ENCODE results near the gene SDK2. TPM values are rescaled to one million over a fixed set of nuclear protein-coding genes. Genes with fewer than 3 reads are reported as not detected.

SDK2 gene
- total RNA-seq, 3 donors from 2014 or later (not counting 1 experiment from before 2014, with no cell fraction given): 0.41 to 0.90 (median 0.49) TPM

DNA sequence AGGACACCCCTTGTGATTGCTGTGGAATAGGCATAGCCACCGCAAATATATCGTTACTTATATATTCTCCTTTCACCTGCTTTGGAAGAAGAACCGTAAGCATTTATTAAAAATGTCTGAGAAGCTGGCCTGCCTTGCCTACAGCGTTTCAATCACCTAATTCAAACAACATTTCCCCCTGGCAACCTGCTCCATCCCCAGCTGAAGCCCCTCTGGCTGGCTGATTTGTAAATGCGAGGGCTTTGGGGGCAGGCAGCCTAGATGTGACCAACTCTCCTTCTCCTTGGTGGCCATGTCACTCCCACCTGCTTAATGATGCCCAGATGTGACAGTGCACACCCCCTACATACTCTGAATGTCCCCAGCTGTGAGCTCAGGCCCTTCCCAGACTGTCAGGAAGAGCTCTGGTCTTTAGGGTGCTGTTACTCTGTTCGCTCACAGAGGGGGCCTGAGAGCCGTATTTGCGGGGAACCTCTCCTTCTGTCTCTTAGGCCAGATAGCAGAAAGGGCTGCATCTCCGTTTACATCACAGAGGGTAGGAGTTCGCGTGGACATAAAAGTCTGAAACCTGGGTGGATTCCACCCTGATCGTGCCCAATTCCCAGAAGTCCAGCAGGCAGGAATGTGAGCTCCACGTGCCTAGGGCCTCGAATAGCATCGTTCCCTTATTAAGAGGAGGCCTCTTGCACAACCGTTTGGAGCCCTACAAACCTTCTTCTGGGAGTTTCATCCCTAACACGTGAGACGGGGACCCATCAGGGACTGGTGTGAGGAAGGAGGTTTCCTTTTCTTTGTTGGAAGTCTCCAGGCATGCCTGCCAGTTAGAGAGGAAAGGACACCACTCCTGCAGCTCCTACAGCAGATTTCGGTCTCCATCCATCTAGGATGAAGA, 2.4 kb upstream of the SDK2 start:
- H3K27ac ChIP-seq (ENCODE audit: low read length): no peak overlapping the region
- TF ChIP-seq, protein P1, sequence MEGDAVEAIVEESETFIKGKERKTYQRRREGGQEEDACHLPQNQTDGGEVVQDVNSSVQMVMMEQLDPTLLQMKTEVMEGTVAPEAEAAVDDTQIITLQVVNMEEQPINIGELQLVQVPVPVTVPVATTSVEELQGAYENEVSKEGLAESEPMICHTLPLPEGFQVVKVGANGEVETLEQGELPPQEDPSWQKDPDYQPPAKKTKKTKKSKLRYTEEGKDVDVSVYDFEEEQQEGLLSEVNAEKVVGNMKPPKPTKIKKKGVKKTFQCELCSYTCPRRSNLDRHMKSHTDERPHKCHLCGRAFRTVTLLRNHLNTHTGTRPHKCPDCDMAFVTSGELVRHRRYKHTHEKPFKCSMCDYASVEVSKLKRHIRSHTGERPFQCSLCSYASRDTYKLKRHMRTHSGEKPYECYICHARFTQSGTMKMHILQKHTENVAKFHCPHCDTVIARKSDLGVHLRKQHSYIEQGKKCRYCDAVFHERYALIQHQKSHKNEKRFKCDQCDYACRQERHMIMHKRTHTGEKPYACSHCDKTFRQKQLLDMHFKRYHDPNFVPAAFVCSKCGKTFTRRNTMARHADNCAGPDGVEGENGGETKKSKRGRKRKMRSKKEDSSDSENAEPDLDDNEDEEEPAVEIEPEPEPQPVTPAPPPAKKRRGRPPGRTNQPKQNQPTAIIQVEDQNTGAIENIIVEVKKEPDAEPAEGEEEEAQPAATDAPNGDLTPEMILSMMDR (IDR thresholded peaks at IDR 0.05): no peak
- peaks cover 49% of the 10 kb centered on the region in 2 donors for H3K27me3 Mint-ChIP-seq (ENCODE audit: low read depth in 2 of 2)
- H3K4me3 ChIP-seq (ENCODE audit: low read length): no peak overlapping the region
- peaks cover 32% of the 10 kb centered on the region for H3K4me1 ChIP-seq (ENCODE audit: control insufficient read depth, insufficient read depth, low read length)
- WGBS (ENCODE audit: insufficient coverage): 72% methylated on average over 19 of the region's 19 CpGs
- H3K4me3 Mint-ChIP-seq: peak overlapping the region; percentile 53
- no peaks in the 10 kb centered on the region for H3K36me3 Mint-ChIP-seq
- ATAC-seq (no peak), DNase-seq (peak in 1 of 2 donors; percentile 56)
- H3K9me3 ChIP-seq (ENCODE audit: control insufficient read depth, insufficient read depth, low read length): no peaks in the 10 kb centered on the region
- peaks cover 27% of the 10 kb centered on the region for H3K27me3 ChIP-seq (ENCODE audit: control insufficient read depth, insufficient read depth, low read length)
- peaks cover 0 to 11% of the 10 kb centered on the region in 2 donors for H3K4me1 Mint-ChIP-seq
- no peaks in the 10 kb centered on the region for H3K36me3 ChIP-seq (ENCODE audit: control insufficient read depth, insufficient read depth, low read length)
- no peak overlapping the region for H3K27ac Mint-ChIP-seq
- H3K9me3 Mint-ChIP-seq: no peaks in the 10 kb centered on the region
- intact Hi-C loops (cut with micrococcal nuclease): no loop called here

DNA sequence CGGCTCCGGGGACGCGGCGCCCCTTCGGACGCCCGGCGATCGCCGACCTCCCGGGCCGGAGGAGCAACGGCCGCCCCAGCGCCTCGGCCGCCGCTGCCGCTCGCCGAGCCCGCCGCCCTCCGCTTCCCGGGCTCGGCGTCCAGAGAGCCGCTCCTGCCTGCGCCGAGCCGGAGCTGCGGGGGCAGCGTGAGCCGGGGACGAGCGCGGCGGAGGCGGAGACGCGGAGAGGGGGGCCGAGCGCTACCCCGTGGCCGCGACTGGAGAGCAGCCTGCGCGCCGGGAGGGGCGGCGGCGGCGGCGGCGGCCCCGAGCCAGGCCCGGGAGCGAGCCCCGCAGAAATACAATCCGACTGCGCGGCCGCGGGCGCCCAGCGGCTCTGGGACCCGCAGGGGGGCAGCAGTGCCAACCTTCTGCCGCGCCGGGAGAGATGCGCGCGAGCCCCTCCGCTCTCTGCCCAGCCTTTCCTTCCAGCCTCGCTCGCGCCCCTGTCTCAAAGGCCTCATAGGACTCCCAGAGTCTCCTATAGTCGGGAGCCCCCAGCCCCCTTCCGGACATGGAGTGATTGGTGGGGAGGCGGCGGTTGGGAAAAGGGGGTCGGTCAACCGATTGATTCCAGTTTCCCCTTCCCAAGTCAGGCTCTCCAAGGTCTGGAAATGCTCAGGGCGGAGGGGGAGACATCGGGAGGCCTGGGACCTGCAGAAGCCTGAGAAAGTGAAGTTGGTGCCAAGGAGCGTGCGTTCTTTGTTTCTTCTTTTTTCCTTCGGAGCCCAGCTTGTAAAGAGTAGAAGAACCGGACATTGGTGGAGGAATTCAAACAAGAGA, 1.0 kb upstream of the SDK2 start:
- H3K9me3 Mint-ChIP-seq: no peaks in the 10 kb centered on the region
- peaks cover 51 to 55% of the 10 kb centered on the region in 2 donors for H3K27me3 Mint-ChIP-seq (ENCODE audit: low read depth in 2 of 2)
- Histone ChIP-seq H3K9me3 (ENCODE audit: control insufficient read depth, insufficient read depth, low read length) (no peaks in the 10 kb centered on the region), H3K4me3 (ENCODE audit: low read length) (no peak overlapping the region), H3K27ac (ENCODE audit: low read length) (no peak overlapping the region), H3K4me1 (ENCODE audit: control insufficient read depth, insufficient read depth, low read length) (peaks cover 34% of the 10 kb centered on the region), H3K36me3 (ENCODE audit: control insufficient read depth, insufficient read depth, low read length) (no peaks in the 10 kb centered on the region), H3K27me3 (ENCODE audit: control insufficient read depth, insufficient read depth, low read length) (peaks cover 28% of the 10 kb centered on the region)
- TF ChIP-seq, protein P1 (IDR thresholded peaks at IDR 0.05): no peak
- H3K27ac Mint-ChIP-seq: no peak overlapping the region
- DNase-seq: peak in 1 of 2 donors; percentile 68
- H3K4me3 Mint-ChIP-seq: peak overlapping the region; percentile 40
- no peaks in the 10 kb centered on the region for H3K36me3 Mint-ChIP-seq
- 7% methylated on average over 90 of the region's 90 CpGs for WGBS (ENCODE audit: insufficient coverage)
- peak in 2 of 3 donors; percentile 65 to 67 for ATAC-seq
- intact Hi-C loops (cut with micrococcal nuclease): no loop called here
- peaks cover 0 to 11% of the 10 kb centered on the region in 2 donors for H3K4me1 Mint-ChIP-seq

DNA sequence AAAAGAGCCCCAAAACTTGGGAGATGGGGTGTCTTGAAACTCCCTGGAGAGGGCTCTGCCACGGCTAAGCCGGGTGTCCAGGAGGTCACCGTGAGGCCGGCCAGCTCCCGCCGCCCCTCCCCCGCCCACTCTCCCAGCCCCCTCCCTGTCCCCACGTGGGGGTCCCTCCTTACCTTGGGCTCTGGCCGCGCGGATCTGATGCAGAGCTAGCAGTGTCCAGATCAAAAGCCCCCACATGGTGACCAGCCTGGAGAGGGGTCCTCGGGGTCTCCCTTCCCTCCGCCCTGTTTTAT, 447 bp downstream of the SDK2 start:
- Histone ChIP-seq H3K4me1 (ENCODE audit: control insufficient read depth, insufficient read depth, low read length) (peaks cover 34% of the 10 kb centered on the region), H3K4me3 (ENCODE audit: low read length) (peak overlapping the region; percentile 13), H3K27me3 (ENCODE audit: control insufficient read depth, insufficient read depth, low read length) (peaks cover 31% of the 10 kb centered on the region), H3K27ac (ENCODE audit: low read length) (no peak overlapping the region), H3K36me3 (ENCODE audit: control insufficient read depth, insufficient read depth, low read length) (no peaks in the 10 kb centered on the region), H3K9me3 (ENCODE audit: control insufficient read depth, insufficient read depth, low read length) (no peaks in the 10 kb centered on the region)
- peak overlapping the region; percentile 42 for H3K4me3 Mint-ChIP-seq
- TF ChIP-seq, protein P1 (IDR thresholded peaks at IDR 0.05): no peak
- no peak overlapping the region for H3K27ac Mint-ChIP-seq
- no peak for ATAC-seq
- peaks cover 0 to 11% of the 10 kb centered on the region in 2 donors for H3K4me1 Mint-ChIP-seq
- DNase-seq: no peak
- H3K27me3 Mint-ChIP-seq (ENCODE audit: low read depth in 2 of 2): peaks cover 42 to 55% of the 10 kb centered on the region in 2 donors
- no peaks in the 10 kb centered on the region for H3K9me3 Mint-ChIP-seq
- no peaks in the 10 kb centered on the region for H3K36me3 Mint-ChIP-seq
- intact Hi-C loops (cut with micrococcal nuclease): loop anchor here (5.0 kb wide), 1 partner anchor 314 kb away; no protein-coding TSS in a partner anchor
- WGBS (ENCODE audit: insufficient coverage): 1% methylated on average over 9 of the region's 13 CpGs
